K562 (cell line): ENCODE results near the gene SP140L. TPM values are rescaled to one million over a fixed set of nuclear protein-coding genes. Genes with fewer than 3 reads are reported as not detected.

Experiments used
- FOS ChIP-seq: IDR thresholded peaks from 3 replicates; pipeline ENCODE4 v1.6.1; 2011; ENCODE audit not compliant: insufficient read length; ENCODE audit errors: extremely low read depth
- FOSL1 ChIP-seq: fragments of 200-800 bp; sonication (Bioruptor generic); conservative IDR thresholded peaks from 2 replicates; pipeline ENCODE4 v1.6.1; 2016; ENCODE audit warnings: missing genetic modification characterization, missing compliant biosample characterization
- GATA2 ChIP-seq: sonication (generic); formaldehyde crosslinking; IDR thresholded peaks from 2 replicates; pipeline ENCODE4 v1.4.0; 2020; ENCODE audit warnings: mild to moderate bottlenecking, missing genetic modification reagents
- GATAD2B ChIP-seq: fragments of 450-650 bp; IDR thresholded peaks from 2 replicates; pipeline ENCODE4 v1.6.1; 2017; ENCODE audit warnings: mild to moderate bottlenecking, borderline replicate concordance
- NCOA4 ChIP-seq: fragments of 450-650 bp; IDR thresholded peaks from 2 replicates; pipeline ENCODE4 v1.6.1; 2018; ENCODE audit warnings: mild to moderate bottlenecking; ENCODE audit not compliant: partially characterized antibody
- NFYB ChIP-seq: IDR thresholded peaks from 2 replicates; pipeline ENCODE4 v1.6.1; 2011; ENCODE audit warnings: mild to moderate bottlenecking, moderate library complexity; ENCODE audit not compliant: insufficient read length; ENCODE audit errors: extremely low read depth
- SOX6 ChIP-seq: fragments of 450-650 bp; IDR thresholded peaks from 2 replicates; pipeline ENCODE4 v1.6.1; 2014; ENCODE audit warnings: mild to moderate bottlenecking
- SPI1 ChIP-seq: IDR thresholded peaks from 2 replicates; pipeline ENCODE4 v1.6.1; 2011; ENCODE audit warnings: low read depth, low read length, control low read depth, borderline replicate concordance
- TAF9B ChIP-seq: fragments of 450-650 bp; IDR thresholded peaks from 2 replicates; pipeline ENCODE4 v1.6.1; 2018; ENCODE audit warnings: mild to moderate bottlenecking; ENCODE audit not compliant: partially characterized antibody
- TFAP4 ChIP-seq: sonication (generic); formaldehyde crosslinking; IDR thresholded peaks from 2 replicates; pipeline ENCODE4 v1.8.0; 2022; ENCODE audit warnings: missing genetic modification reagents, mild to moderate bottlenecking, moderate library complexity, borderline replicate concordance
- THRA ChIP-seq: fragments of 450-650 bp; IDR thresholded peaks from 2 replicates; pipeline ENCODE4 v1.6.1; 2017; ENCODE audit warnings: mild to moderate bottlenecking, moderate library complexity
- ZKSCAN1 ChIP-seq: fragments of 150-350 bp; IDR thresholded peaks from 2 replicates; pipeline ENCODE4 v1.6.1; 2016; ENCODE audit warnings: low read depth, low read length
- ZNF239 ChIP-seq: fragments of 250-450 bp; sonication (Bioruptor Pico); IDR thresholded peaks from 2 replicates; pipeline ENCODE4 v1.4.0; 2020; ENCODE audit warnings: mild to moderate bottlenecking
- ZNF282 ChIP-seq: sonication (generic); formaldehyde crosslinking; IDR thresholded peaks from 2 replicates; pipeline ENCODE4 v1.8.1; 2023; ENCODE audit warnings: missing genetic modification reagents
- ZNF589 ChIP-seq: fragments of 200-800 bp; sonication (Bioruptor generic); IDR thresholded peaks from 2 replicates; pipeline ENCODE4 v1.6.1; 2016; ENCODE audit warnings: low read depth, missing genetic modification characterization, missing compliant biosample characterization
- ZNF639 ChIP-seq, 2 experiments: fragments of 200-800 bp in 1 of 2; sonication (Bioruptor generic) in 1 of 2; sonication (generic) in 1 of 2; formaldehyde crosslinking in 1 of 2; IDR thresholded peaks in 1 of 2; conservative IDR thresholded peaks in 1 of 2; 2 replicates each; pipeline versions ENCODE4 v1.5.0 to v1.6.1; 2016 to 2020; ENCODE audit warnings: missing compliant biosample characterization in 1 of 2, missing genetic modification characterization in 1 of 2, missing genetic modification reagents in 1 of 2
- ZNF766 ChIP-seq: fragments of 200-800 bp; sonication (Bioruptor generic); conservative IDR thresholded peaks from 2 replicates; pipeline ENCODE4 v1.6.1; 2016; ENCODE audit warnings: missing genetic modification characterization, missing compliant biosample characterization
- ZNF79 ChIP-seq: fragments of 250-450 bp; sonication (Bioruptor Pico); IDR thresholded peaks from 2 replicates; pipeline ENCODE4 v1.4.0; 2020; ENCODE audit warnings: low read depth, mild to moderate bottlenecking, moderate library complexity
- polyA plus RNA-seq, 8 experiments: library from polyadenylated mRNA; depleted of rRNA in 4 of 8; stranded (reverse) in 5 of 8; unstranded in 3 of 8; fragments of >200 nt; fragmentation: Nextera tagmentation in 2 of 8; fragmentation: Illumina TruSeq in 1 of 8; extraction: Ambion mirVana in 2 of 8; extraction: Trizol in 1 of 8; gene quantifications; 2 replicates each; pipeline versions ENCODE4 v1.2.1 to v1.2.3, GENCODE V29; 2011 to 2014; ENCODE audit warnings: inconsistent platforms in 1 of 8, missing spikeins in 1 of 8
- total RNA-seq, 7 experiments: library from RNA; depleted of rRNA in 6 of 7; stranded (reverse); fragments of >200 nt in 6 of 7; fragmentation: Illumina TruSeq in 2 of 7; extraction: Trizol in 2 of 7; gene quantifications; 2 replicates each; pipeline versions ENCODE4 v1.2.1 to v1.2.3, GENCODE V29; 2011 to 2021; ENCODE audit warnings: low replicate concordance in 1 of 7
- TF ChIP-seq, protein P1 (sequence below): fragments of 450-650 bp; formaldehyde crosslinking; IDR thresholded peaks from 2 replicates; pipeline ENCODE4 v1.4.0; 2020; ENCODE audit warnings: mild to moderate bottlenecking, moderate library complexity
- TF ChIP-seq, protein P2 (sequence below), 3 experiments: fragments of 200-800 bp in 1 of 3; fragments of 250-450 bp in 1 of 3; fragments of 450-650 bp in 1 of 3; sonication (Bioruptor Pico) in 1 of 3; sonication (Bioruptor generic) in 1 of 3; formaldehyde crosslinking in 1 of 3; IDR thresholded peaks; 2 replicates each; pipeline versions ENCODE4 v1.6.1 to v1.8.0; 2016 to 2022; ENCODE audit warnings: mild to moderate bottlenecking in 2 of 3, missing genetic modification characterization in 2 of 3, missing compliant biosample characterization in 1 of 3, moderate library complexity in 1 of 3

SP140L gene
- total and polyA plus RNA-seq, 9 of the 15 experiments (the other 6 are each of a cell fraction or from before 2014, with no cell fraction given): 4.0 to 15.5 (median 11.3) TPM

- TF ChIP-seq, protein P1, sequence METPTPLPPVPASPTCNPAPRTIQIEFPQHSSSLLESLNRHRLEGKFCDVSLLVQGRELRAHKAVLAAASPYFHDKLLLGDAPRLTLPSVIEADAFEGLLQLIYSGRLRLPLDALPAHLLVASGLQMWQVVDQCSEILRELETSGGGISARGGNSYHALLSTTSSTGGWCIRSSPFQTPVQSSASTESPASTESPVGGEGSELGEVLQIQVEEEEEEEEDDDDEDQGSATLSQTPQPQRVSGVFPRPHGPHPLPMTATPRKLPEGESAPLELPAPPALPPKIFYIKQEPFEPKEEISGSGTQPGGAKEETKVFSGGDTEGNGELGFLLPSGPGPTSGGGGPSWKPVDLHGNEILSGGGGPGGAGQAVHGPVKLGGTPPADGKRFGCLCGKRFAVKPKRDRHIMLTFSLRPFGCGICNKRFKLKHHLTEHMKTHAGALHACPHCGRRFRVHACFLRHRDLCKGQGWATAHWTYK (CRISPR knock-in tag): no peak
- TF ChIP-seq ZNF589 (CRISPR knock-in tag) (no peak), NFYB (no peak), FOSL1 (tag) (peak; percentile 87), ZNF766 (CRISPR knock-in tag) (no peak), ZNF282 (CRISPR knock-in tag) (no peak), SOX6 (0 out of 2 replicates have a peak, but pooled peaks have one; percentile 13), ZNF639 (CRISPR knock-in tag; conservative IDR thresholded peaks at IDR 0.05 in 1 of 2, IDR thresholded peaks at IDR 0.05 in 1 of 2) (no peak), GATA2 (CRISPR knock-in tag) (peak; percentile 53; the same call in 1 of the 2 replicates), GATAD2B (no peak), ZNF79 (CRISPR knock-in tag) (no peak), THRA (no peak), SPI1 (no peak), NCOA4 (no peak), ZKSCAN1 (no peak), TFAP4 (CRISPR knock-in tag) (no peak), ZNF239 (CRISPR knock-in tag) (no peak), FOS (no peak), TAF9B (no peak)
- TF ChIP-seq, protein P2, sequence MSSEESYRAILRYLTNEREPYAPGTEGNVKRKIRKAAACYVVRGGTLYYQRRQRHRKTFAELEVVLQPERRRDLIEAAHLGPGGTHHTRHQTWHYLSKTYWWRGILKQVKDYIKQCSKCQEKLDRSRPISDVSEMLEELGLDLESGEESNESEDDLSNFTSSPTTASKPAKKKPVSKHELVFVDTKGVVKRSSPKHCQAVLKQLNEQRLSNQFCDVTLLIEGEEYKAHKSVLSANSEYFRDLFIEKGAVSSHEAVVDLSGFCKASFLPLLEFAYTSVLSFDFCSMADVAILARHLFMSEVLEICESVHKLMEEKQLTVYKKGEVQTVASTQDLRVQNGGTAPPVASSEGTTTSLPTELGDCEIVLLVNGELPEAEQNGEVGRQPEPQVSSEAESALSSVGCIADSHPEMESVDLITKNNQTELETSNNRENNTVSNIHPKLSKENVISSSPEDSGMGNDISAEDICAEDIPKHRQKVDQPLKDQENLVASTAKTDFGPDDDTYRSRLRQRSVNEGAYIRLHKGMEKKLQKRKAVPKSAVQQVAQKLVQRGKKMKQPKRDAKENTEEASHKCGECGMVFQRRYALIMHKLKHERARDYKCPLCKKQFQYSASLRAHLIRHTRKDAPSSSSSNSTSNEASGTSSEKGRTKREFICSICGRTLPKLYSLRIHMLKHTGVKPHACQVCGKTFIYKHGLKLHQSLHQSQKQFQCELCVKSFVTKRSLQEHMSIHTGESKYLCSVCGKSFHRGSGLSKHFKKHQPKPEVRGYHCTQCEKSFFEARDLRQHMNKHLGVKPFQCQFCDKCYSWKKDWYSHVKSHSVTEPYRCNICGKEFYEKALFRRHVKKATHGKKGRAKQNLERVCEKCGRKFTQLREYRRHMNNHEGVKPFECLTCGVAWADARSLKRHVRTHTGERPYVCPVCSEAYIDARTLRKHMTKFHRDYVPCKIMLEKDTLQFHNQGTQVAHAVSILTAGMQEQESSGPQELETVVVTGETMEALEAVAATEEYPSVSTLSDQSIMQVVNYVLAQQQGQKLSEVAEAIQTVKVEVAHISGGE (CRISPR knock-in tag; IDR thresholded peaks at IDR 0.05): no peak
Measured at GRCh38 chr2:230330725-230331124, 3.7 kb downstream of the SP140L start (continued).
